ENCODE data around the gene KSR1.
"Not testable (repeated sequence)": the region's sequence is repeated elsewhere in the genome, so short reads cannot be mapped to it uniquely, and the experiment has no call there.

Gene KSR1

DNA sequence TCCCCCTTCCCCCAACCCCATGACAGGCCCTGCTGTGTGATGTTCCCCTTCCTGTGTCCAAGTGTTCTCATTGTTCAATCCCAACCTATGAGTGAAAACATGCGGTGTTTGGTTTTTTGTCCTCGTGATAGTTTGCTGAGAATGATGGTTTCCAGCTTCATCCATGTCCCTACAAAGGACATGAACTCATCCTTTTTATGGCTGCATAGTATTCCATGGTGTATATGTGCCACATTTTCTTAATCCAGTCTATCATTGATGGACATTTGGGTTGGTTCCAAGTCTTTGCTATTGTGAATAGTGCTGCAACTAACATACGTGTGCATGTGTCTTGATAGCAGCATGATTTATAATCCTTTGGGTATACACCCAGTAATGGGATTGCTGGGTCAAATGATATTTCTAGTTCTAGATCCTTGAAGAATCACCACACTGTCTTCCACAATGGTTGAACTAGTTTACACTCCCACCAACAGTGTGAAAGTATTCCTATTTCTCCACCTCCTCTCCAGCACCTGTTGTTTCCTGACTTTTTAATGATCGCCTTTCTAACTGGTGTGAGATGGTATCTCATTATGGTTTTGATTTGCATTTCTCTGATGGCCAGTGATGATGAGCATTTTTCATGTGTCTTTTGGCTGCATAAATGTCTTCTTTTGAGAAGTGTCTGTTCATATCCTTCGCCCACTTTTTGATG, 28.9 kb upstream of the KSR1 start:
- not testable (repeated sequence) for FAIRE-seq

DNA sequence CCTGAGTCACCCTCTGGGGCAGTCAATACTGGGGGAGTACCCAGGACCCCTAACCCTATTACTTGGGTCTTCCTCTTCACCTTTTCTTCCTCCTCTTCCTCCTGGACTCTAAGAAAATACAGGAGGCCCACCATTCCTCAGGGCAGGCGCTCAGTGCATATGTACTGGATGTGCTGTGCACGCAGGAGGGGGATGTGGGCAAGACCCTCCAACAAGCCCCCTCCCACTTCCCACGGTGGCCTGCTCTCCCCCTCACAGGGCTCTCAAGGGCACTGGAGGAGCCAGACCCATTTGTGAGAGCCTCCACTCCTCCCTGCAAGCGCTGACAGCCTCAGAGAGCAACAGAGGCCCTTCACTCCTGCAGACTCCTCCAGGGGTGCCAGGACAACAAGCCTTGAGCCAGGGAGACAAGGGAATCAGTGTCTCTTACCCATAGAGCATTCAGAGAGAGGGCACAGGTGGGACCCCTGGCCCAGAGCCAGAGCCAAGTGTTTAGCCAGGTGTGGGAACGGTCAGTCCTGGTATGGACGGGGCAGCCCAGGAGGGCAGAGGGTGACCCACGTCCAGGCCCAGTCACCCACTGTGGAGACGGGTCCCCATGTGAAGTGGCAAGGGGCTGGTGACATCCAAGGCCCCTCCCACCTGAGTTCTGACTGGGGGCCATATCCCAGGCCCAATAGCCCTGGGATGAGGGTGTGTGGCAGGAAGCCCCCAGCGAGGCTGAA, 27.3 kb upstream of the KSR1 start:
- no peak for FAIRE-seq

DNA sequence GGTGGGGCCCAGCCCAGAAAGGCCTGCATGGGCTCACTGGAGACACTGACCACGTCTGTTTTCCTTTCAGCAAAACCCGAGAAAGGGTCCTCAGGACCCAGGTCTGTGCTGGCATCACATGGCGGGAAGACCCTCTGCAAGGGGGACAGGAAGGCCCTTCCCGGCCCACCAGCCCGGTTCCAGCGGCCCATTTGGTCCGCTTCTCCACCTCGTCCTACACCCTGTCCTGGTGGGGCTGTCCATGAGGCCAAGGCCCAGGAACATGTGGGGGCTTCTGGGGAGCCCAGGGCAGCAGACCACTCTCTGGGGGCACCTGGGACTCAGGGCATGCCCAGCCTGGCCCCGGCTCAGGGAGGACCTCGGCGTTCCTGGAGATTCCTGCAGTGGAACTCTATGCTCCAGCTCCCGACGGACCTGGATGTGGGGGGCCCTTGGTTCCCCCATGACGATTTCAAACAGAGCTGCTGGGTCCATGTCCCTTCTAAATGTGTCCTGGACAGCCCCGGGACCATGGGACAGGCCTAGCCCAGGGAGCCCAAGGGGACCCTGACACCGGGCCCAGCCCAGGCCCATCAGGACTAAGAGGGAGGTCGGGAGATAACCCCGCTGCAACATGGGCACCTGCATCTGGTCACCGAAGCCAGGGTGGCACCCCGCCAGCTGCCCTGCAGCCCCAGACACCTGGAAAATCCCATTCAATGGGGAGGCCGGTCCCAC, 26.4 kb upstream of the KSR1 start:
- FAIRE-seq: no peak

DNA sequence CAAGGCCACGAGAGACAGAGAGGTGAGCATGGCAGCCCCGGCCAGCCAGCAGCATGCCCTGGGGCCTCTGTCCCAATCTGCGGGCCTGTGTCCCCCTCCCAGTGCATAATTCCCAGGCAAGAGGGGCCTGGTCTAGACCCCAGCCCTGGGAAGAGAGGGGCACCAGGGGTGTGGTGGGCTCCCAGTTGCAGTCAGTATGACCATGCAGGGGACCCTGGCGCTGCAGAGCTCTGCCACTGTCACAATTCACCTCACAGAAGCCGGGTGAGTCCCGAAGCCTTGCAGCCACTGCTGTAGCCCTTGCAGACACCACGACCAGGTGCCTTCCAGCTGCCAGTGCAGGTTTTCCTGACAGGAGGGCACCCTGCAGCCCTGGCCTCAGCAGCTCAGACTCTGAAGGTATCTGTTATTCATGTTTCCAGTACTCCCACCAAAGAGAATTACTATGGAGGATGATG, 25.8 kb upstream of the KSR1 start:
- no peak for FAIRE-seq

DNA sequence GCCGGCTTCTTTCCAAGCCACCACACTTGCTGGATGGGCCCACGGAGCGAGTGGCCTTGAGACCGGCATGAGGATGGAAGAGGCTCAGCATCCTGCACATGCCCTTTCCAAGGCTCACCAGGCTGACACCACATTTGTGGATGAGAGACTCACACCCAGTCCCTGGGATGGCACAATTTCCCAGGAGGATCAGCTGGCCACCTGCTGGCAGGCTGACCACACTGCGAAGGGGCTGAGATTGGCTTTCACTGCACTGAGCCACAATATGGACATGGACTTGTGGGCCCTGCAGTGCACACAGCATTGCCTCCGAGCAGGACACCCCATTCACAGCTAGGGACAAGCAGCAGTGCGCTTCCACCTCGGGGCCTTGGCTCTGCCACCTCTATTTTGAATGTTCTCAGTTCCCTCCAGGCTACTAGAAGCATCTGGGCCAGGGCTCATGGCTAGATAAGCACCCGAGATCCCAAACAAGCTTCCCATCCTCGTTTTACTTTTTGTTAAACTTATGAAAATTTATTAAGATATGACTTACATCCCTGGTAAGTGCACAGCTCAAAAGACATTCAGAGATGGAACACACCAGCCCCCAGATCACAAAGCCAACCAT, 25.3 kb upstream of the KSR1 start:
- FAIRE-seq: no peak

DNA sequence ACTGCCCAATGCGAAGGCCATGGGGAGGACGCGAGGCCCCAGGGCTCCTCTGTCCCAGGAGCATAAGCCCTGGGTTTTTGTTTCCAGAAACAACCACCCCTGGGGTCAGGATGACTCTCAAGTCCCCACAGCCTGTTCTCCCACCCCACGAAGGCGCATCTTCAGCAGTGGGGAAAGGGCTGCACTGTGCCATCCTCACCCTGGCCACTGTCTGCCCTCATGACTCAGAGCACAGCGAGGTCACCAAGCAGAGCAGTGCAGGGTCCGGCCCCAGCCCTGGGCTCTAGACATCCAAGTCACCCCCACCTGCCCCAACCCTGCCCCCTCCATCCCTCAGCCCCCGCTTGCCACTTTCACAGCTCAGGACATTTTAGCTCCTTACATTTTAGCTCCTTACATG, 22.7 kb upstream of the KSR1 start:
- no peak for FAIRE-seq

DNA sequence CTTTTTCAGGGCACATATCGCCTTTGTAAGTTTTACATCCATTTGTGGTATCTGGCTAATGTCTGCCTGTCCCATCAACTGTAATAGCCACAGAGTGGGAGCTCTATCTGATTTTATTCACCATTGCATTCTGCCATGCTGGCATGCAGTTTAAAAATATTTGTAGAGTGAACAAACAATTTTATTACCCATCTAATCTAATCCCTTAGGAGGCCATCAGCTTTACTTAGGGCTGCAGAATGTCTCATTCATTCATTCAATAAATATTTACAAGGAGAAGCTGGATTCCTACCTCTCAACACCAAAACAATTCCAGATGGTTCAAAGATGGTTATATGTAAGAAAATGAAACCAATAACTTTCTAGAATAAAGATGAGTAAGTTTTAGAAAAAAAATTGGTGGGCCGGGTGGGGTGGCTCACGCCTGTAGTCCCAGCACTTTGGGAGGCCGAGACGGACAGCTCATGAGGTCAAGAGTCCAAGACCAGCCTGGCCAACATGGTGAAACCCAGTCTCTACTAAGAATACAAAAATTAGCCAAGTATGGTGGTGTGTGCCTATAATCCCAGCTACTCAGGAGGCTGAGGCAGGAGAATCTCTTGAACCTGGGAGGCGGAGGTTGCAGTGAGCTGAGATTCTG, 20.7 kb upstream of the KSR1 start:
- FAIRE-seq: not testable (repeated sequence)

DNA sequence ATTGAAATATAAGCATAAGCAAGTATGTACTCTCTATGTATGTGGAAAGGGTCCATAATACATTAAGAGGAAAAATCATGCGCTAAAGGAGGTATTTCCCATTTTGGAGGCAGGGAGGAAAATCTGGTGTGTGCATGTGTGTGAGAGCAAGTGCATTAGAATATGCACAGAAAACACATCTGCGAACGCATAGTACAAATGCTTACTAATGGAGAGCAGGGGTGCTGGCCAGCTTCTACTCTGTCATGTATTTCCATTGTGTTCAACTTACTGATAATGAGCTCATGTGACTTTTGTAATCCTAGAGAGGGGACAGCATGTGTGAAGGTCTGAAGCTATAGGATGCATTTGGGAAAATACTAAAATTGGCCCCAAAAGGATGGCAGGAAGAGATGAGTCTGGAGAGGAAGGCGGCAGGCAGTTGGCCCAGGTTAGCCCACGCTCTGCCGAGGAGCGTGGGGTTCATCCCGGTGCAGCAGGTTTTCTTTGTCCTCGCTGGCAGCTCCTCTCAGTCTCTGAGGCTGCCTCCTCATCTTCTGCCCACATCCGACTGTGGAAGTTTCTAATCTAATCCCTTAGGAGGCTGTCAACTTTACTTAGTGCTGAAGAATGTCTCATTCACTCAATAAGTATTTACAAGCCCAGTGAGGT, 17.8 kb upstream of the KSR1 start:
- FAIRE-seq: no peak

DNA sequence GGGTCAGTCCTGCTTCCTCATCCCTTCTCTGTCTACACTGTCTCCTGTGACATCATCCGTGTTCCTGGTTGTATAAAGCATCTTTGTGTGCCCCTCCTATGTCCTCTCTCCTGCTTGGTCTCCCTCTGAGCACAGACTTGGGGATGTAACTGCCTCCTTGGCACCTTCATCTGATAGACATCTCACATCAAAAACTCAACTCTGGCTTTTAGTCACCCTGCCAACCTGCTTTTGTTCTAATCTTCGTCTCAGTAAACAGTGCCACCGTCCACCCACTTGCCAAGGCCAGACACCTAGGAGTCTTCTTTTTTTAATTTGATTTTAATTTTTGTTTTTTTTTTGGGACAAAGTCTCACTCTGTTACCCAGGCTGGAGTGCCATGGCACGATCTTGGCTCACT, 16.9 kb upstream of the KSR1 start:
- FAIRE-seq: no peak

DNA sequence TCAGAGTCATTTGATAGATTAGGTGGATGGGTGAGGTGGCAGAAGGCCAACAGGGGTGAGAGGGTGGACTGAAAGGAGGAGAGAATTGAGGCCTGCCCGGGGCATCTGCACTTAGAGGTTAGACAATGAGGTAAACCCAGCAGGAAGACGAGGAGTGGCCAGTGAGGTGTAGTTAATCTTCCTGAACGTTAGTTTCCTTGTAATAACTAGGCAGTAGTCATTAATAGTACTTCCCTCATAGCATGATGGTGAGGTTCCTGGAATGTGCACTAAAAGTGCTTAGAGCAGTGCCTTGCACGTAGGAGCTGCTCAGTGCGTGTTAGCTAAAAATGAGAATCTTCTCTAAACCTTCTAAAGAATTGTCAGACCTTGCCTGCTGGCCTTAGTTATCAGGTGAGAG, 13.5 kb upstream of the KSR1 start:
- no peak for FAIRE-seq

DNA sequence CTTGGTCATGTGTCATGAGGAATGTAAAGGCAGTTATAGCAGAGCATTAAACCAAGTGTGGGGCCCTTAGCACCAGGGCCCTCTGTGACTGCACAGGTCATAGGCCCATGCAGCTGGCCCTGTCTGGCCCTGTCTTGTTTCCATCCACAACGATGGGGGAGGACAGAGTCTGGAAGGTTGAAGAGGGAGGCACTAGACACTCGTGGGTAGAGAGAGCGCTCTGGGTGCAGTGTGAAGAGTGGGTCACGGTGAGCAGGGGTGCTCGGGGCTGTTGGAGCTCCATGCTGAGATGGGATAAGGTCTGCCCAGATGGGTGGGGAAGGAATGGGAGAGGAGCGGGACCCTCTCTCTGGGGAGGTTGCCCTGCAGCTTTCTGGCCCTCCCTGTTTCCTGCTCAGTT, 12.8 kb upstream of the KSR1 start:
- no peak for FAIRE-seq

DNA sequence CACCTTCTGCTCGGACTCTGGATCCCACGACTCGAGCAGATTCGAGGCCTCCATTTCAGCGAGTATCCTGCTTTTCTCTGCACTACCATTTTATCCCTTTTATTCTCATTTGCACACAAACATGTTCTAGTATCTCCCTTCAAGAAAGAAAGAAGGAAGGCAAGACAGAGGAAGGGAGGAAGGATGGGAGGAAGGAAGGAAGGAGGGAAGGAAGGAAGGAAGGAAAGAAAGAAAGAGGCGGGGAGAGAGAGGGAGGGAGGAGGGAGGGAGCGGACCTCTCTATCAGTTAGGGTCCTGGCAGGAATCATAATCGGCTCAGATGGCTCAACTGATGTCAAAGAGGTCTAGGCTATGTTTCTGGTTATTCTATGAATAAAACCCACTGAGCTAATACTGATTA, 10.3 kb upstream of the KSR1 start:
- no peak for FAIRE-seq

DNA sequence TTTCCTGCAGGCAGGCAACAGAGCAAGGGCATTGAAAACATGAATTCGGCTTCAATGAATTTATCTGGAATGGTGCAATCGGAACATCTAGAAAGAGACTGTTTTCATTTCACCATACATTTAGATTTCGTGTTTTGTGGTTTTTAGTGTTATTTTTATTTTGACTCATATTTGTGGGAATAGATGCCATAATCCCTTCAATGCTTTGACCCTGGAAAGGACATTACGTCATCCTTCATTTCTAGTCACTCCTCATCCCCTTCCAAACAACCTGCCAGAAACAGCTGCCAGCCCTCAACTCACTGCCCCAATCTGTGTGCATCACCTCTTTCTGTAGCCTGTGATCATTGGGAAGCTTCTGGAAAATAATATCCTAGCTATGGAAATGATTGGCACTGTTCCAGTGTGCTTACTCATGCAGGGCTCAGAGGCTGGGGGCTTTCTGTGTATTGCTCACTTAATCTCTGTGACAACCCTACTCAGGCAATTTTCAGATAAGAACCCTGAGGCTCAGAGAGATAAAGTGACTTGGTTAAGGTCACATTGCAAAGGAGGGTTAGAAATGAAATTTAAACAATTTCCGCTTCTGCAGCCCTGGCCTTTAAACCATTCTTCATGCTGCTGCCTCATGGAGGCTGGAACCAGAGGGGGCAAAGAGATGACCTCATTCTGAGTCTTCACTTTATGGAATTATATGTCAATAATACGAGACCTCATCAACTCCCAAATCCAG, 9.5 kb upstream of the KSR1 start:
- no peak for FAIRE-seq

DNA sequence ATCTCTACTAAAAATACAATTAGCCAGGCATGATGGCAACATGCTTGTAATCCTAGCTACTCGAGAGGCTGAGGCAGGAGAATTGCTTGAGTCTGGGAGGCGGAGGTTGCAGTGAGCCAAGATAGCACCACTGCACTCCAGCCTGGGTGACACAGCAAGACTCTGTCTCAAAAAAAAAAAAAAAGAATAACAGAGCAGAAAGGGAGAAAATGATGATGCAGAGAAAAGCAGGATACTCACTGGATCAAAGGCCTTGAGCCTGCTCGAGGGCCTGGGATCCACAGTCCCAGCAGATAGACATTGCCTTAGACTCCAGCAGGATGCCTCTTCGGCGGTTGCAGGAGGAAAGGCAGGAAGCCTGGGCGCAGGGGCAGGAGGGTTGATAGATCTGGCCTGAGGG, 7.7 kb upstream of the KSR1 start:
- not testable (repeated sequence) for FAIRE-seq

DNA sequence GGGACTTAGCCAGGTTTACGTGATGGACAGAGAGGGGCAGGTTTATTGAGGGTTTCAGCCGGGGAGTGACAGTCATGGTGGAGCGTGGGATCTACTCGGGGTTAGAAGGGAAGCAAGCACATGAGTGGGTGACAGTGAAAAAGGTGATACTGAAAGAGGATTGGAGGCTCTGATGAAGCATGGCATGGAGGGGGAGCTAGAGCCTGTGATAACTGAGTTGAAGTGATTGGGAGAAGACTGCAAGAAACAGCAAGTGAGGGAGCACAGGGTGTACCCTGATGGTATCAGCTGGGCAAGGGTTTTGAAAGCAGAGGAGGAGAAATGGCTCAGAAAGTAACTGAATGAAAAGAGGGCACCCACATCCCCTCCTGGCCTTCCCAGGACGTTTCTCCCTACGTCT, 6.7 kb upstream of the KSR1 start:
- FAIRE-seq: no peak

DNA sequence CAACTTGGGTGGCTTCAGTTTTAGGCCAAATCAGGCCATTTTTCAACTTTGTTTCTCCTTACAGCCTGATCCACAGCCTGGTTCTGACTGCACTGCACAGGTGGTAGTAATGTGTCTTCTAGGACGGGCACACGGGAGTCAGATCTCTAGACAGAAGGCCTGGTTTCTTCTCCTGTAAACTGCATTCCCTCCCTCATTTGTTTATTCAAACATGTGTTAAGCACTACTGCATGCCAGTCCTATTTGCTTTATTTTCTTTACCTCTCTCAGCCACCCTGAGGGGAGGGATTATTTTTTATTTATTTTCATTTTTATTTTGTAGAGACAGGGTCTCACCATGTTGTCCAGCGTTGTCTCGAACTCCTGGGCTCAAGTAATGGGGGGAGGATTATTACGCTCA, 6.3 kb upstream of the KSR1 start:
- FAIRE-seq: no peak

DNA sequence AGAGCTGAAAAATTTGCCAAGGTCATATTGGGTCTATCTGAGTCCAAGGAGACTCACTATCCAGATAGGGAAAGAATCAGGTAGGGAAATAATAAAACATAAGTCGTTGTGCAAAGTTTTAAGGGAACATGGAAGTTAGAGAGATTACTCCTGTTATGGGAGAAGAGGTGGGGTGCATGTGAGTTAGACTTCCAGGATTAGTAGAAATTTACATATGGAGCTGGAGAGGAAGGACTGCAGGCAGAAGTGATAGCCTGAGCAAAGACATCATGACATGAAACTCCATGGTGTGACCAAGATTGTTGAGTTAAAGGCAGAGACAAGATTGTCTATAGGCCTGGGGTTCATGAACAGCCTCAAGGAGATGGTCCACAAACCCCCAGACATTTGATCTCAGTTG, 5.8 kb upstream of the KSR1 start:
- FAIRE-seq: no peak

DNA sequence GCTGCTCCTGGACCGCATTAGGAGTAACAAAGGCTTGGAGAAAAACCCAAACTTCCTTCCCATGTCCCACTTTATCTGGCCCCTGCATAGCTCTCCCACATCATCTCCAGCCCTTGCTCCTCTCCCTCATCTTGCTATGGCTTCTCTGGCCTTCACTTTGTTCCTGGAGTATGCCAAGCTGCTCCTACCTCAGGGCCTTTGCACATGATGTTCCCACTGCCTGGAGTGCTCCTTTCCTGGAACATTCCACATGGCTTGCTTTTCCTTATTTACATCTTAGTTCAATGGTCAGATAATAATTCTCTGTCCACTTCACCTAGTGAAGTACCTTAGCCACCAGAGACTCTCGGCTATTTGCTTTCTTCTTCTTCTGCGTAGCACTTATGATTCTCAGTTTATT, 4.3 kb upstream of the KSR1 start:
- FAIRE-seq: no peak

DNA sequence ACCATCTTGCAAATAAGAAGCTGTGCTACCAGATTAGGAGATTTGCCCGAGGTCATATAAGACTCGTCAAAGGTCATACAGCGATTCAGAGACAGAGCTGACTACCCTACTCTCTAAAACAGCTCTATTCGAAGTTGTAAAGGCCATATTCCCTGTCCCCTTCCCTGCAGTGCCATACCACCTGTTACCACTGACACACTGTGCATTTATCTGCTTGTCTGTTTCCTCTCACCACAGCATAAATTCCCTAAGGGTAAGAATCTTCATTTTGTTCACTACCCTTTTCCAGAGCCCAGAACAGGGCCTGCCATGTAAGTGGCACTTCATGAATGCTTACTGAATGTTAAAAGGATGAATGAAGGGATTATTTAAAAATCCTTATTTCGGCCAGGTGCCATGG, 3.4 kb upstream of the KSR1 start:
- FAIRE-seq: no peak

DNA sequence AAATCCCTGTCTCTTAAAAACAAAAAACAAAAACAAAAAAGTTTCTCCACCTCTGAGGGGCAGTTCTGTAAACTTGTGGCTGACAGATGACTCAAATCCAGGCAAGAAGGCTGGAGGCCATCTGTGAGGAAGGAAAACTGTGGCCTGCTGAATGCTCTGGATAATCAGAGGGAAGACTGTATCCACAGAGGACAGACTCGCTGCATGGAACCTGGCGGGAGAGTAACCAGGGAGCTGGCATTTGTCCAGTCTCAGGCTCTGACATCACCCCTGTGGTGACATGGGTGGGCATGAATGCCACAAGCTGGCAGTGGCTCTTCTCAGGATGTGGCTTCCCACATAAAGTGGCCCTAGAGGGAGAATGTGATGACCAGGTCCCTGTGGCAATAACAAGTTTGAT, 2.8 kb upstream of the KSR1 start:
- FAIRE-seq: no peak

DNA sequence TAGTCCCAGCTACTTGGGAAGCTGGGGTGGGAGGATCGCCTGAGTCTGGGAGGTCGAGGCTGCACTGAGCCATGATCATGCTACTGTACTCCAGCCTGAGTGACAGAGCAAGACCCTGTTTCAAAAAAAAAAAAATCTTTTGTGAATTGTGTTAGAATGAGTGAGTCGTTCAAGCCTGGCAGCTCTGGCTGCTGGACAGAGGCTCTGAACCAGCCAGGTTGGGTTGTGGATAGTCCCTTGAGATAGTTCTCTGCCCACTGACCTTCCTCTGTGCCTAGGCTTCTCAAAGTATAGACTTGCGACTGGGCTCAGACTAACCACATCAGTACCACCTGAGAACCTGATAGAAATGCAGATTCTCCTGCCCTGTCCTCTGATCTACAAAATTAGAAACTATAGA, 2.2 kb upstream of the KSR1 start:
- no peak for FAIRE-seq

Measured in G401.6 (cell line).